B cell (primary cell): Measurements from ENCODE around the gene HOXD1. TPM values are rescaled to one million over a fixed set of nuclear protein-coding genes. Genes with fewer than 3 reads are reported as not detected.

Experiments used
- ATAC-seq: fragments of 200-7000 bp; cut with Tn5 transposase; one replicate; pipeline ENCODE4 v1.10.0; 2021; ENCODE audit warnings: low read depth, mild to moderate bottlenecking, moderate number of reproducible peaks, moderate library complexity
- CTCF ChIA-PET: fragments of 350-600 bp; sonication (Branson Sonifier 250); formaldehyde crosslinking; loops from one replicate; lab custom pipeline; 2021; ENCODE audit warnings: antibody characterized with exemption, inconsistent platforms; lab: Charles Lee
- POLR2A ChIA-PET: fragments of 350-600 bp; sonication (Branson Sonifier 250); formaldehyde crosslinking; loops from one replicate; lab custom pipeline; 2021; ENCODE audit warnings: antibody characterized with exemption; lab: Charles Lee
- DNase-seq: peaks from one replicate; pipeline ENCODE4 v3.0.0; 2013
- H2AFZ ChIP-seq: 2 replicates; pipeline ENCODE4 v1.6.1; 2012; ENCODE audit warnings: mild to moderate bottlenecking, low read depth, low read length; ENCODE audit not compliant: insufficient read depth, poor library complexity, severe bottlenecking
- H3K27ac ChIP-seq, 2 donors: 1 replicate in 1 of 2; 2 replicates in 1 of 2; pipeline ENCODE4 v1.5.1; 2012 to 2013; ENCODE audit warnings: low read length in 2 of 2, mild to moderate bottlenecking in 2 of 2, moderate library complexity in 1 of 2
- H3K27me3 ChIP-seq, 4 experiments: fragments of 200-600 bp in 1 of 4; sonication (generic) in 1 of 4; replicated peaks in 1 of 4; 1 replicate in 2 of 4; 2 replicates in 2 of 4; pipeline versions ENCODE4 v1.6.1 to v1.7.0; 2013 to 2016; ENCODE audit warnings: low read length in 3 of 4, mild to moderate bottlenecking in 2 of 4, mixed read lengths in 1 of 4, moderate library complexity in 1 of 4; ENCODE audit not compliant: insufficient read depth in 4 of 4, control insufficient read depth in 3 of 4; ENCODE audit errors: control extremely low read depth in 1 of 4
- H3K36me3 ChIP-seq, 2 experiments: replicated peaks in 1 of 2; 1 replicate in 1 of 2; 2 replicates in 1 of 2; pipeline versions ENCODE4 v1.6.1 to v1.7.1; 2013; ENCODE audit warnings: low read length in 1 of 2; ENCODE audit not compliant: insufficient read depth in 2 of 2, control insufficient read depth in 1 of 2; ENCODE audit errors: control extremely low read depth in 1 of 2, extremely low read depth in 1 of 2
- H3K4me1 ChIP-seq, 2 donors: fragments of 200-600 bp in 1 of 2; sonication (generic) in 1 of 2; 1 replicate in 1 of 2; 2 replicates in 1 of 2; pipeline versions ENCODE4 v1.5.1 to v1.6.1; 2013 to 2017; ENCODE audit warnings: low read length in 2 of 2; ENCODE audit not compliant: control insufficient read depth in 2 of 2, insufficient read depth in 2 of 2
- H3K4me2 ChIP-seq: replicated peaks from 2 replicates; pipeline ENCODE3; 2012; ENCODE audit warnings: mild to moderate bottlenecking, low read depth, low read length; ENCODE audit not compliant: poor library complexity, severe bottlenecking
- H3K4me3 ChIP-seq, 5 experiments: fragments of 200-600 bp in 1 of 5; sonication (generic) in 1 of 5; 1 replicate in 3 of 5; 2 replicates in 2 of 5; pipeline versions ENCODE4 v1.5.1 to v1.7.0; 2011 to 2016; ENCODE audit warnings: low read length in 4 of 5, mild to moderate bottlenecking in 4 of 5, low read depth in 2 of 5, control low read depth in 1 of 5, moderate library complexity in 1 of 5; ENCODE audit not compliant: insufficient read depth in 1 of 5; ENCODE audit errors: control extremely low read depth in 1 of 5, extremely low read depth in 1 of 5
- H3K79me2 ChIP-seq: fragments of 200-600 bp; sonication (generic); one replicate; pipeline ENCODE4 v1.6.0; 2016; ENCODE audit warnings: low read length; ENCODE audit not compliant: control insufficient read depth, insufficient read depth
- H3K9ac ChIP-seq: fragments of 200-600 bp; sonication (generic); 2 replicates; pipeline ENCODE4 v1.6.1; 2017; ENCODE audit warnings: mild to moderate bottlenecking, low read length, moderate library complexity
- H3K9me3 ChIP-seq, 3 donors: one replicate each; pipeline versions ENCODE4 v1.6.1 to v1.7.1; 2013; ENCODE audit warnings: low read length in 2 of 3; ENCODE audit not compliant: control insufficient read depth in 2 of 3, insufficient read depth in 1 of 3; ENCODE audit errors: control extremely low read depth in 1 of 3
- H4K20me1 ChIP-seq: 2 replicates; pipeline ENCODE4 v1.6.0; 2012; ENCODE audit warnings: mild to moderate bottlenecking, low read length; ENCODE audit not compliant: insufficient read depth, control insufficient read depth, poor library complexity, severe bottlenecking
- H3K27ac Mint-ChIP-seq: one replicate; pipeline ENCODE4 v1.8.0; 2021; ENCODE audit warnings: mixed read lengths
- H3K27me3 Mint-ChIP-seq: one replicate; pipeline ENCODE4 v1.8.0; 2021; ENCODE audit warnings: mixed read lengths
- H3K4me1 Mint-ChIP-seq: one replicate; pipeline ENCODE4 v1.8.0; 2021; ENCODE audit warnings: mixed read lengths
- H3K4me3 Mint-ChIP-seq: one replicate; pipeline ENCODE4 v1.8.0; 2021; ENCODE audit warnings: mixed read lengths
- H3K9me3 Mint-ChIP-seq: one replicate; pipeline ENCODE4 v1.8.0; 2022; ENCODE audit warnings: mixed read lengths; ENCODE audit not compliant: insufficient read depth
- EZH2 ChIP-seq: IDR thresholded peaks from 2 replicates; pipeline ENCODE4 v1.6.1; 2012; ENCODE audit warnings: borderline replicate concordance, low read depth, mild to moderate bottlenecking, moderate library complexity, low read length; ENCODE audit not compliant: insufficient read depth, poor library complexity, severe bottlenecking
- WGBS: methylation state at CpG from one replicate; pipeline ENCODE4 v1.1.5; 2013; ENCODE audit warnings: missing lambda C conversion rate; ENCODE audit not compliant: insufficient coverage; 5-methylcytosine and 5-hydroxymethylcytosine counted together
- intact Hi-C: fragments of 100-400 bp; cut with micrococcal nuclease; formaldehyde crosslinking; loops from one replicate; pipeline ENCODE4 v1.10.0; 2022
- polyA plus RNA-seq: library from polyadenylated mRNA; depleted of rRNA; stranded (reverse); fragments of >200 nt; gene quantifications from 2 replicates; pipeline ENCODE4 v1.2.3, GENCODE V29; 2012
- total RNA-seq, 2 donors: library from RNA; stranded (reverse); fragments of 120-200 nt in 1 of 2; gene quantifications; 1 replicate in 1 of 2; 2 replicates in 1 of 2; pipeline versions ENCODE4 v1.2.3 to v1.2.4, GENCODE V29; 2013 to 2022
- TF ChIP-seq, protein P1 (sequence below): fragments of 200-600 bp; IDR thresholded peaks from one replicate; pipeline ENCODE4 v1.8.0; 2022; ENCODE audit warnings: antibody characterized with exemption, mild to moderate bottlenecking

The HOXD1 gene
- total and polyA plus RNA-seq, 2 donors (not counting 1 experiment from before 2014, with no cell fraction given) = not detected

DNA sequence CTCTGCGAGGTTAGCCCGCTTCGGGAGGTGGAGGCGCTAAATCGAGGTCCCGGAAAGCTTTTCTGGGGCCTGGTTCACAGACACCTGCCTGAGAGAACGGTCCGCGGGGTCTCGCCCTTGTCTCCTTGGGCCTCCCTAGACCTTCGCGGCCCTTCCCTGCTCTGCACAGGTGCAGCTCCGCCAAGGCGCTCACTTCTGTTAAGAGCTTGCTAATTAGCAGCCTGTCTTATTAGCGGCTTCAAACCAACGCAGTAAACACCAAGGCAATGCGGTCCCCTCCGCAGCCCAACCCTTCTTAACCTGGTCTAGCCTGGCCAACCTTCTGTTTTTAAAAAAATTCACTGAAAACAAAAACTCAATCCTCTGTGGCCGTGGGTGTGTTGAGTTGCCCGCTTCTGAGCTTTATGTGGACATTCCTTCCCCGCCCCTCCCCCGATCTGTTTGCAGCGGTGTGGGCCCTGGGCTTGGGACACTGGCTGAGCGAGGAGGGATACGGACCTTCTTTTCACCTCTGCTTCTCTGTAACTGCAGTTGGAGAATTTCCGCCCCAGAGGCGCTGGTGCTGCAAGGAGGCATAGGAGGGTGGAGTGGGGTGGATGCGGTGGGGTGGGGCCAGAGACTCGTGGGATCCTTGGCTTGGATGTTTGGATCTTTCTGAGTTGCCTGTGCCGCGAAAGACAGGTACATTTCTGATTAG is 40.5 kb upstream of the HOXD1 start:
- Histone ChIP-seq H3K4me2 (no peak overlapping the region), H3K27me3 (peaks cover 0 to 92% (median 56%) of the 10 kb centered on the region in 4 experiments), H3K9me3 (peaks cover 0 to 25% (median 0%) of the 10 kb centered on the region in 3 donors), H3K79me2 (no peaks in the 10 kb centered on the region), H3K4me1 (peaks cover 0 to 4% of the 10 kb centered on the region in 2 donors), H4K20me1 (no peaks in the 10 kb centered on the region), H3K9ac (no peak overlapping the region), H3K27ac (no peak overlapping the region), H2AFZ (no peak overlapping the region), H3K4me3 (no peak overlapping the region), H3K36me3 (no peaks in the 10 kb centered on the region)
- intact Hi-C loops = no loop called here
- Mint-ChIP-seq H3K27me3 (peaks cover 76% of the 10 kb centered on the region), H3K4me1 (no peaks in the 10 kb centered on the region), H3K4me3 (no peak overlapping the region), H3K27ac (no peak overlapping the region), H3K9me3 (no peaks in the 10 kb centered on the region)
- POLR2A ChIA-PET = no interaction called here
- CTCF ChIA-PET = no interaction called here
- TF ChIP-seq, protein P1, sequence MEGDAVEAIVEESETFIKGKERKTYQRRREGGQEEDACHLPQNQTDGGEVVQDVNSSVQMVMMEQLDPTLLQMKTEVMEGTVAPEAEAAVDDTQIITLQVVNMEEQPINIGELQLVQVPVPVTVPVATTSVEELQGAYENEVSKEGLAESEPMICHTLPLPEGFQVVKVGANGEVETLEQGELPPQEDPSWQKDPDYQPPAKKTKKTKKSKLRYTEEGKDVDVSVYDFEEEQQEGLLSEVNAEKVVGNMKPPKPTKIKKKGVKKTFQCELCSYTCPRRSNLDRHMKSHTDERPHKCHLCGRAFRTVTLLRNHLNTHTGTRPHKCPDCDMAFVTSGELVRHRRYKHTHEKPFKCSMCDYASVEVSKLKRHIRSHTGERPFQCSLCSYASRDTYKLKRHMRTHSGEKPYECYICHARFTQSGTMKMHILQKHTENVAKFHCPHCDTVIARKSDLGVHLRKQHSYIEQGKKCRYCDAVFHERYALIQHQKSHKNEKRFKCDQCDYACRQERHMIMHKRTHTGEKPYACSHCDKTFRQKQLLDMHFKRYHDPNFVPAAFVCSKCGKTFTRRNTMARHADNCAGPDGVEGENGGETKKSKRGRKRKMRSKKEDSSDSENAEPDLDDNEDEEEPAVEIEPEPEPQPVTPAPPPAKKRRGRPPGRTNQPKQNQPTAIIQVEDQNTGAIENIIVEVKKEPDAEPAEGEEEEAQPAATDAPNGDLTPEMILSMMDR = no peak
- no peak for TF ChIP-seq EZH2
- ATAC-seq (no peak), DNase-seq (peak; percentile 10)
- 16% methylated on average over 24 of the region's 31 CpGs for WGBS

DNA sequence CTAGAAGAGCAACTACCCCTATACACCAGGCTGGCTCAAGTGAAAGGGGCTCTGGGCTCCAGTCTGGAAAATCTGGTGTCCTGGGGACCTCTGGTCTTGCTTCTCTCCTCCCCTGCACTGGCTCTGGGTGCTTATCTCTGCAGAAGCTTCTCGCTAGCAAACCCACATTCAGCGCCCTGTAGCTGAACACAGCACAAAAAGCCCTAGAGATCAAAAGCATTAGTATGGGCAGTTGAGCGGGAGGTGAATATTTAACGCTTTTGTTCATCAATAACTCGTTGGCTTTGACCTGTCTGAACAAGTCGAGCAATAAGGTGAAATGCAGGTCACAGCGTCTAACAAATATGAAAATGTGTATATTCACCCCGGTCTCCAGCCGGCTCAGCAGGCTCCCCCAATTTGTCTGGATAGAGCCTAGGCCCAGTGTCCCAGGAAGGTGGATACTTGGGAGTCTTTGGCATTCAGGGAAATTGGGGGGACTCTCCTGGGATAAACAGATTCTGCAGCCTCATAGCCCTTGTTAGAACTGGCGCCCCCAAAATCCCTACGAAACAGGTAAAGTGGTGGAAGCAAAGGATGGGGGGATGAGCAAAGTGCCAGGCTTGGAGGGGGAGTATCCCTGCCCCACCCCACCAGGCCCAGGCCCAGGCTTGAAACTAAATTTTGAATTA is 39.6 kb upstream of the HOXD1 start:
- CTCF ChIA-PET = no interaction called here
- Histone ChIP-seq H3K79me2 (no peaks in the 10 kb centered on the region), H3K27me3 (peaks cover 0 to 88% (median 51%) of the 10 kb centered on the region in 4 experiments), H2AFZ (no peak overlapping the region), H3K9ac (no peak overlapping the region), H3K36me3 (no peaks in the 10 kb centered on the region), H3K9me3 (peaks cover 0 to 25% (median 0%) of the 10 kb centered on the region in 3 donors), H3K27ac (no peak overlapping the region), H3K4me2 (no peak overlapping the region), H3K4me3 (no peak overlapping the region), H3K4me1 (peaks cover 0 to 4% of the 10 kb centered on the region in 2 donors), H4K20me1 (no peaks in the 10 kb centered on the region)
- POLR2A ChIA-PET = no interaction called here
- H3K4me1 Mint-ChIP-seq = no peaks in the 10 kb centered on the region
- peaks cover 76% of the 10 kb centered on the region for H3K27me3 Mint-ChIP-seq
- intact Hi-C loops = no loop called here
- H3K27ac Mint-ChIP-seq = no peak overlapping the region
- no peaks in the 10 kb centered on the region for H3K9me3 Mint-ChIP-seq
- 46% methylated on average over 4 of the region's 11 CpGs for WGBS
- DNase-seq (no peak), ATAC-seq (no peak)
- H3K4me3 Mint-ChIP-seq = no peak overlapping the region
- no peak for TF ChIP-seq EZH2
- TF ChIP-seq, protein P1 = no peak
